Placental epithelial cell (primary cell): ENCODE data around the gene GLI1. TPM values are rescaled to one million over a fixed set of nuclear protein-coding genes. Genes with fewer than 3 reads are reported as not detected.

Experiments used
- small RNA-seq: library from RNA; depleted of rRNA; stranded (forward); fragments of <200 nt; gene quantifications from one replicate; pipeline ENCODE3, GENCODE V24; 2012
- total RNA-seq: library from RNA; depleted of rRNA; stranded (reverse); fragments of >200 nt; gene quantifications from 2 replicates; pipeline ENCODE4 v1.2.3, GENCODE V29; 2012

GLI1 gene
- 0.39 and 0.76 TPM in 2 replicates for total RNA-seq

DNA sequence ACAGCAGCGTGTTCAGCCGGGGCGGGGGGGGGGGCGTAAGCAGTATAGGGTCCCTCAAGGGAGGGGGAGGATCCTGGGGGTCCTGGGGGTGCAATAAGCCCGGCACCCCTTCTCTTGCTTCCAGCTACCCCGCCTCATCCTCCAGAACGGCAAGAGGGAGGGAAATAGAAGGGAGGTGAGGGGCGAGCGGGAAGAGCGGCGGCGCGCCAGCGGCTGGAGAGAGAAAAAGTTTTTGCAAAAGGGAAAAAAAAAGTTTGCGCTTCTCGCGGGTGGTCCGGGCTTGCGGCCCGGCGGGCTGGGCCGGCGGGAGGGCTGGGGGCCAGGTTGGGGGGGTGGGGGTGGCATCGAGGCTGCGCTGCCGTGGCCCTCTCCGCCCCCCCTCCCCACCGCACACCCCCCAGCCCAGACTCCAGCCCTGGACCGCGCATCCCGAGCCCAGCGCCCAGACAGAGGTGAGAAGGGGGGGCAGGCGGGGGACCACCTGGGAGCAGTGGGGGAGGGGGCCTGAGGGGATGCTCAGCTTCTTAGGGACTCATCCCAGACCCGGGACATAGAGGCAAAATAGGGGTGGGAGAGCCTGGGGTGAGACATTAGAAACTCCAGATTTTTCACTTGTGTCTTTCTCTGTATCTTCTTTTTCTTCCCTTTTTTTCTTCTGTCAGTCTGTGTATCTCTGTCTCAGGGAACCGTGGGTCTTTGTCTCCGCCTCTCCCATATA lies at the start of gene GLI1:
Gene GLI1 (plus strand): TSS at position 36 of the 718 bp plus-strand sequence. CDS start 3,907 bp downstream, outside the sequence.

GRCh38 chr12:57430931-57431566 lies 28.5 kb upstream of the GLI1 start, which contains the start of gene R3HDM2:
TSS of gene R3HDM2 (minus strand) at chr12:57431043. CDS start at chr12:57310428, 120,615 bp downstream.

GRCh38 chr12:57434517-57435223 lies 24.9 kb upstream of the GLI1 start, which contains the start of gene INHBC:
TSS of gene INHBC (plus strand) at chr12:57434784. CDS start at chr12:57434887, 103 bp downstream.

DNA sequence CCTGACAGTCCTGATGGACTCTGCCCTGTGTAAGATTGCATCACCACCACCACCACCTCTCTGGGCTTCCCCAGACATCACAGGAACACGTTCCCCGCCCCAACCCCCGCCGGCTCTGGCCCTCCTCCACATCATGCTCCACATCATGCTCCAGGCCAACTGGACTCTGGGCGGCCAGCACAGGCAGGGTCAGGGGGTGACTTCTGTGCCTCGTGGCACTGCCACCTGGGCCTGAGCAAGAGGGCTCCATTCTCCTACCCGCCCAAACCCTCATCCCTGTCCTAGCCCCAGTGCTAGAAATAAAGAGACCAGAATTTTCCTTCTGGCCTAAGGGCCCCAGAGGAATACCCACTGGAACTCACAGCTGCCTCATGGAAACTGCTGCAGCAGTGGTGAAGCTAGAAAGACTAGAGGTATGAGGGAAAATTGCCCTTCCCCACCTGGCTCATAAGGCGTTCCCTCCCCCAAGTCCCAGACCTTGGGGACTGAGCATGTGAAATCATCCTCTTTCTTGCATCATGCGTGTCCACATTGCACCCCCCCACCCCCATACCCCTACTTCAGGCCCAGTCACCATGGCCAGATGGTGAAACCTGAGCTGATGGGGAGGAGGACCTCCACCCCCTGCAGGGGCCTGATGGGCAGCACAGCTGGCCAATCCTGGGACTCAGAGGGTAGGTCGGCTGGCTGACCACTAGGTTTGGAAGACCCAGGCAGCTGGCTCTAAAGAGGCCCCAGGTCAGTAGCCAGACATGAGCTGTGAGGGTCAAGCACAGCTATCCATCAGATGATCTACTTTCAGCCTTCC lies 4.8 kb upstream of the GLI1 start, which contains the start of gene INHBE:
Gene INHBE (plus strand): TSS at position 742 of the 808 bp plus-strand sequence. CDS start 230 bp downstream, outside the sequence.

GRCh38 chr12:57479376-57480115 lies 20.0 kb downstream of the GLI1 start, which contains the start of gene ARHGAP9:
TSS of gene ARHGAP9 (minus strand) at chr12:57479866. CDS start at chr12:57479406, 460 bp downstream.

DNA sequence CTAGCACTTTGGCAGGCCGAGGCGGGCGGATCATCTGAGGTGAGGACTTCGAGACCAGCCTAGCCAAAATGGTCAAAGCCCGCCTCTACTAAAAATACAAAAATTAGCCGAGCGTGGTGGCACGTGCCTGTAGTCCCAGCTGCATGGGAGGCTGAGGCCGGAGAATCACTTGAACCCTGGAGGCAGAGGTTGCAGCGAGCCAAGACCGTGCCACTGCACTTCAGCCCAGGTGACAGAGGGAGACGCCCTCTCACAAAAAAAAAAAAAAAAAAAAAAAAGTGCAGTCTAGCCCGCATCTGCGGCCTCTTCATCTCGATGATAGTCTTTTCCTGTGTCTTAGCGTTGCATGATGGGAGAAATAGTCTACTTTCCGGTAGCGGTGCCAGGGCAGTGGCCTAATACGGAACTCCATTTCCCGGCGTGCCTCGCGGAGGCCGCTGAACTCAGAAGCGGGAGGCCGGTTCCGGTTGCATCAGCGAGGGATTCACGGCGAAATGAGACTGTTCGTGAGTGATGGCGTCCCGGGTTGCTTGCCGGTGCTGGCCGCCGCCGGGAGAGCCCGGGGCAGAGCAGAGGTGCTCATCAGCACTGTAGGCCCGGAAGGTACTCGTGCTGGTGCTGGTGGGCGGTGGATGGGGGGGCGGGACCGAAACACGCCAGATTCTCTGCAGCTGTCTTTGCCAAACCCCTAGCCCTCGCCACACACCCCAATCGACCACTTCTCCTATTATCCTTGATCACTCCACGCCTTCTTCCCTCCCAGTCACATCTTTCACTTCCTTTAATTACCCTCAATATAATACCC lies 28.2 kb downstream of the GLI1 start, which contains the start of gene MARS1:
Gene MARS1 (plus strand): TSS at position 472 of the 805 bp plus-strand sequence. CDS start 23 bp downstream, at position 495.

GRCh38 chr12:57520053-57520818 lies 60.7 kb downstream of the GLI1 start, which contains the start of gene DDIT3:
TSS of gene DDIT3 (minus strand) at chr12:57520514. CDS start at chr12:57517406, 3,108 bp downstream.

Small RNA genes within 50 kb of the gene (small RNA-seq; reads per million reads assigned to genes)
- 0.09 reads per million for gene MIR616
- not detected for gene RNU6-879P

Other genes with a start within 250 kb of the GLI1 start
- 1.2 TPM in 1 of 2 replicates, not detected in the other for gene NXPH4, start 243.0 kb upstream of the GLI1 start, total RNA-seq
- gene SHMT2, start 230.1 kb upstream of the GLI1 start, total RNA-seq: 91.1 and 211 TPM in 2 replicates
- 0.39 TPM in 1 of 2 replicates, not detected in the other for gene STAC3, start 208.6 kb upstream of the GLI1 start, total RNA-seq
- gene R3HDM2, start 28.7 kb upstream of the GLI1 start, total RNA-seq: 16.3 and 20.4 TPM in 2 replicates
- not detected in 2 replicates for gene INHBC, start 25.0 kb upstream of the GLI1 start, total RNA-seq
- gene INHBE, start 4.5 kb upstream of the GLI1 start, total RNA-seq: not detected in 2 replicates
- under 0.01 TPM in 1 of 2 replicates, not detected in the other for gene ARHGAP9, start 20.1 kb downstream of the GLI1 start, total RNA-seq
- gene MARS1, start 28.3 kb downstream of the GLI1 start, total RNA-seq: 64.0 and 144 TPM in 2 replicates
- 9.5 and 20.0 TPM in 2 replicates for gene DDIT3, start 60.7 kb downstream of the GLI1 start, total RNA-seq
- 9.1 and 9.4 TPM in 2 replicates for gene MBD6, start 63.0 kb downstream of the GLI1 start, total RNA-seq
- 127 and 153 TPM in 2 replicates for gene DCTN2, start 87.4 kb downstream of the GLI1 start, total RNA-seq
- under 0.01 and 0.11 TPM in 2 replicates for gene KIF5A, start 90.3 kb downstream of the GLI1 start, total RNA-seq
- 24.7 and 93.9 TPM in 2 replicates for gene PIP4K2C, start 131.4 kb downstream of the GLI1 start, total RNA-seq
- 16.1 and 20.0 TPM in 2 replicates for gene DTX3, start 145.0 kb downstream of the GLI1 start, total RNA-seq
- gene ARHGEF25, start 151.7 kb downstream of the GLI1 start, total RNA-seq: 6.0 and 22.4 TPM in 2 replicates
- 0.22 and 0.39 TPM in 2 replicates for gene B4GALNT1, start 173.4 kb downstream of the GLI1 start, total RNA-seq
- gene OS9, start 234.3 kb downstream of the GLI1 start, total RNA-seq: 214 and 236 TPM in 2 replicates